Measurements from ENCODE around the gene PLPPR3. TPM values are rescaled to one million over a fixed set of nuclear protein-coding genes. Genes with fewer than 3 reads are reported as not detected.
"Not testable (repeated sequence)": the region's sequence is repeated elsewhere in the genome, so short reads cannot be mapped to it uniquely, and the experiment has no call there.

Gene PLPPR3
- total and polyA plus RNA-seq, 4 donors = 3.1 TPM; not detected in 3

DNA sequence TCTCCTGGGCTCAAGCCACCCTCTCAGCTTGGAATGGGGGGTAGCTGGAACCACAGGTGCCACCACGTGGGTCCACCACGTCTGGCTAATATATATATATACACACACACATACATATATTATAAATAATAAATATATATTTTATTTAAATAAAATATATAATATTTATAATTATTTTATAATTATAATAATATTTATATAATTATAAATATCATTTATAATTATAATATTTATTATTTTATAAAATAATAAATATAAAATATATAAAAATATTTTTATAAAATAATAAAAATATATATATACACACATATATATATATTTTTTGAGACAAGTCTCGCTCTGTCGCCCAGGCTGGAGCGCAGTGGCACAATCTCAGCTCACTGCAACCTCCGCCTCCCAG is 32.8 kb upstream of the PLPPR3 start:
- H3K27me3 ChIP-seq (ENCODE audit: control insufficient read depth in 4 of 4, insufficient read depth in 4 of 4, low read length in 3 of 4) = no peaks in the 10 kb centered on the region
- H3K27ac ChIP-seq (ENCODE audit: low read depth in 1 of 2, low read length in 2 of 2) = no peak overlapping the region
- WGBS = 71% methylated on average over 6 of the region's 6 CpGs
- no peaks in the 10 kb centered on the region for H3K9me3 ChIP-seq (ENCODE audit: control insufficient read depth in 4 of 4, low read length in 3 of 4)
- no peak overlapping the region for H3K4me3 ChIP-seq (ENCODE audit: low read depth in 1 of 3, low read length in 3 of 3)
- TF ChIP-seq, protein P1, sequence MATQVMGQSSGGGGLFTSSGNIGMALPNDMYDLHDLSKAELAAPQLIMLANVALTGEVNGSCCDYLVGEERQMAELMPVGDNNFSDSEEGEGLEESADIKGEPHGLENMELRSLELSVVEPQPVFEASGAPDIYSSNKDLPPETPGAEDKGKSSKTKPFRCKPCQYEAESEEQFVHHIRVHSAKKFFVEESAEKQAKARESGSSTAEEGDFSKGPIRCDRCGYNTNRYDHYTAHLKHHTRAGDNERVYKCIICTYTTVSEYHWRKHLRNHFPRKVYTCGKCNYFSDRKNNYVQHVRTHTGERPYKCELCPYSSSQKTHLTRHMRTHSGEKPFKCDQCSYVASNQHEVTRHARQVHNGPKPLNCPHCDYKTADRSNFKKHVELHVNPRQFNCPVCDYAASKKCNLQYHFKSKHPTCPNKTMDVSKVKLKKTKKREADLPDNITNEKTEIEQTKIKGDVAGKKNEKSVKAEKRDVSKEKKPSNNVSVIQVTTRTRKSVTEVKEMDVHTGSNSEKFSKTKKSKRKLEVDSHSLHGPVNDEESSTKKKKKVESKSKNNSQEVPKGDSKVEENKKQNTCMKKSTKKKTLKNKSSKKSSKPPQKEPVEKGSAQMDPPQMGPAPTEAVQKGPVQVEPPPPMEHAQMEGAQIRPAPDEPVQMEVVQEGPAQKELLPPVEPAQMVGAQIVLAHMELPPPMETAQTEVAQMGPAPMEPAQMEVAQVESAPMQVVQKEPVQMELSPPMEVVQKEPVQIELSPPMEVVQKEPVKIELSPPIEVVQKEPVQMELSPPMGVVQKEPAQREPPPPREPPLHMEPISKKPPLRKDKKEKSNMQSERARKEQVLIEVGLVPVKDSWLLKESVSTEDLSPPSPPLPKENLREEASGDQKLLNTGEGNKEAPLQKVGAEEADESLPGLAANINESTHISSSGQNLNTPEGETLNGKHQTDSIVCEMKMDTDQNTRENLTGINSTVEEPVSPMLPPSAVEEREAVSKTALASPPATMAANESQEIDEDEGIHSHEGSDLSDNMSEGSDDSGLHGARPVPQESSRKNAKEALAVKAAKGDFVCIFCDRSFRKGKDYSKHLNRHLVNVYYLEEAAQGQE (IDR thresholded peaks at IDR 0.05) = no peak
- no peak for TF ChIP-seq JUND (IDR thresholded peaks at IDR 0.05)
- no peak for TF ChIP-seq FOXA2 (IDR thresholded peaks at IDR 0.05)
- TF ChIP-seq, protein P2, sequence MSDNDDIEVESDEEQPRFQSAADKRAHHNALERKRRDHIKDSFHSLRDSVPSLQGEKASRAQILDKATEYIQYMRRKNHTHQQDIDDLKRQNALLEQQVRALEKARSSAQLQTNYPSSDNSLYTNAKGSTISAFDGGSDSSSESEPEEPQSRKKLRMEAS (IDR thresholded peaks at IDR 0.05) = no peak
- peaks cover 5 to 12% (median 8%) of the 10 kb centered on the region in 4 donors for H3K4me1 ChIP-seq (ENCODE audit: control insufficient read depth in 4 of 4, insufficient read depth in 4 of 4, low read length in 3 of 4)
- H3K36me3 ChIP-seq (ENCODE audit: control insufficient read depth in 4 of 4, insufficient read depth in 3 of 4, low read depth in 1 of 4, low read length in 3 of 4) = no peaks in the 10 kb centered on the region
- H3K9ac ChIP-seq (ENCODE audit: low read depth in 1 of 2, low read length in 2 of 2) = no peak overlapping the region
- no peak for DNase-seq (ENCODE audit: low spot score)

DNA sequence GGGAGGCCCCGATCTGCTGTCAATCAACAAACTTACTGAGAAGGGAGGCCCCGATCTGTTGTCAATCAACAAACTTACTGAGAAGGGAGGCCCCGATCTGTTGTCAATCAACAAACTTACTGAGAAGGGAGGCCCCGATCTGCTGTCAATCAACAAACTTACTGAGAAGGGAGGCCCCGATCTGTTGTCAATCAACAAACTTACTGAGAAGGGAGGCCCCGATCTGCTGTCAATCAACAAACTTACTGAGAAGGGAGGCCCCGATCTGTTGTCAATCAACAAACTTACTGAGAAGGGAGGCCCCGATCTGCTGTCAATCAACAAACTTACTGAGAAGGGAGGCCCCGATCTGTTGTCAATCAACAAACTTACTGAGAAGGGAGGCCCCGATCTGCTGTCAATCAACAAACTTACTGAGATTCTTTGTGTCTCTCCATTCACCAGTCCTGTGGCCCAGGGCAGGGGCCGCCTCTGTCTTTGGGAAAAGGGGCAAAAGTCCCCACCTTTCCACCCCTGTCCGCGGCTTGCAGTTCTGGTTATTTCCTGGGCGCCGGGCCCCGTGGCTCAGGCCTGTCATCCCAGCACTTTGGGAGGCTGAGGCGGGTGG is 32.0 kb upstream of the PLPPR3 start:
- not testable (repeated sequence) for H3K9me3 ChIP-seq (ENCODE audit: control insufficient read depth in 4 of 4, low read length in 3 of 4); H3K27ac ChIP-seq (ENCODE audit: low read depth in 1 of 2, low read length in 2 of 2); H3K9ac ChIP-seq (ENCODE audit: low read depth in 1 of 2, low read length in 2 of 2); DNase-seq (ENCODE audit: low spot score); H3K27me3 ChIP-seq (ENCODE audit: control insufficient read depth in 4 of 4, insufficient read depth in 4 of 4, low read length in 3 of 4); H3K36me3 ChIP-seq (ENCODE audit: control insufficient read depth in 4 of 4, insufficient read depth in 3 of 4, low read depth in 1 of 4, low read length in 3 of 4); H3K4me3 ChIP-seq (ENCODE audit: low read depth in 1 of 3, low read length in 3 of 3)
- H3K4me1 ChIP-seq (ENCODE audit: control insufficient read depth in 4 of 4, insufficient read depth in 4 of 4, low read length in 3 of 4) = peaks cover 5 to 12% (median 8%) of the 10 kb centered on the region in 4 donors
- WGBS = 75% methylated on average over 12 of the region's 17 CpGs

DNA sequence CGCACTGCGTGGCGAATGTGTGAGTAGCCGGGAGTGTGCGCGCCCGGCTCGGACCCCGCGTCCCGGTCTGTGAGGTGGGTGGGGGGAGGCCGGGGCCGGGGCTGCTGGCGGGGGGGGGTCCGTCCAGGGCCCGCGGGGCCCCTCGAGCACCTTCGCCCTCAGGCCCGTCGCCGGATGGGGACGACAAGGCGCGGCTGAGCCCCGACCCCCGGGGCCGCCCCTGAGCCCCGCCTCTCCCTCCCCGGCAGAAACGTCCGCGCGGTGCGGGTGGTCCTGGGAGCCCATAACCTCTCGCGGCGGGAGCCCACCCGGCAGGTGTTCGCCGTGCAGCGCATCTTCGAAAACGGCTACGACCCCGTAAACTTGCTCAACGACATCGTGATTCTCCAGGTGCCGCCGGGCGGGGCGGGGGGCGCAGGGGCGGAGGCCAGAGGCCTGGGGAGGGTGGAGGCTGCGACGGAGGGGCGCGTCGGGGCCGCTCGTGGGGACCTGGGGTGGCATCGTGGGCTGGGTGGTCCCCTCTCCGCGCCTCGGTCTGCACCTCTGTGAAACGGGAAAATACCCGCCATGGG is 31.3 kb upstream of the PLPPR3 start:
- H3K27me3 ChIP-seq (ENCODE audit: control insufficient read depth in 4 of 4, insufficient read depth in 4 of 4, low read length in 3 of 4) = no peaks in the 10 kb centered on the region
- H3K4me1 ChIP-seq (ENCODE audit: control insufficient read depth in 4 of 4, insufficient read depth in 4 of 4, low read length in 3 of 4) = peaks cover 5 to 12% (median 8%) of the 10 kb centered on the region in 4 donors
- WGBS = 35% methylated on average over 67 of the region's 67 CpGs
- H3K36me3 ChIP-seq (ENCODE audit: control insufficient read depth in 4 of 4, insufficient read depth in 3 of 4, low read depth in 1 of 4, low read length in 3 of 4) = no peaks in the 10 kb centered on the region
- H3K27ac ChIP-seq (ENCODE audit: low read depth in 1 of 2, low read length in 2 of 2) = no peak overlapping the region
- no peak for DNase-seq (ENCODE audit: low spot score)
- no peak overlapping the region for H3K9ac ChIP-seq (ENCODE audit: low read depth in 1 of 2, low read length in 2 of 2)
- no peak overlapping the region for H3K4me3 ChIP-seq (ENCODE audit: low read depth in 1 of 3, low read length in 3 of 3)
- TF ChIP-seq TAF1 (conservative IDR thresholded peaks at IDR 0.05) (no peak), JUND (IDR thresholded peaks at IDR 0.05) (no peak)
- no peaks in the 10 kb centered on the region for H3K9me3 ChIP-seq (ENCODE audit: control insufficient read depth in 4 of 4, low read length in 3 of 4)

GRCh38 chr19:852136-853013 is 30.6 kb upstream of the PLPPR3 start, which contains the start of gene ELANE:
TSS of gene ELANE (plus strand) at chr19:852303. CDS start at chr19:852329, 26 bp downstream.
- Histone ChIP-seq H3K9ac (ENCODE audit: low read depth in 1 of 2, low read length in 2 of 2) (no peak within 1 kb of the TSS), H3K4me3 (ENCODE audit: low read depth in 1 of 3, low read length in 3 of 3) (no peak within 1 kb of the TSS), H3K27ac (ENCODE audit: low read depth in 1 of 2, low read length in 2 of 2) (peak within 1 kb of the TSS; percentile 34 to 44), H3K9me3 (ENCODE audit: control insufficient read depth in 4 of 4, low read length in 3 of 4) (no peaks in the 10 kb centered on the region), H3K4me1 (ENCODE audit: control insufficient read depth in 4 of 4, insufficient read depth in 4 of 4, low read length in 3 of 4) (peaks cover 5 to 12% (median 8%) of the 10 kb centered on the region in 4 donors), H3K36me3 (ENCODE audit: control insufficient read depth in 4 of 4, insufficient read depth in 3 of 4, low read depth in 1 of 4, low read length in 3 of 4) (no peaks in the 10 kb centered on the region), H3K27me3 (ENCODE audit: control insufficient read depth in 4 of 4, insufficient read depth in 4 of 4, low read length in 3 of 4) (no peaks in the 10 kb centered on the region)
- no peak for DNase-seq (ENCODE audit: low spot score)
- 68% methylated on average over 55 of the region's 55 CpGs for whole genome bisulfite sequencing
- TF ChIP-seq JUND (IDR thresholded peaks at IDR 0.05) = no peak
- TF ChIP-seq FOXA1 (IDR thresholded peaks at IDR 0.05) = no peak
- TF ChIP-seq SP1 (IDR thresholded peaks at IDR 0.05) = no peak
- TF ChIP-seq TAF1 (conservative IDR thresholded peaks at IDR 0.05) = no peak
- TF ChIP-seq, protein P3, sequence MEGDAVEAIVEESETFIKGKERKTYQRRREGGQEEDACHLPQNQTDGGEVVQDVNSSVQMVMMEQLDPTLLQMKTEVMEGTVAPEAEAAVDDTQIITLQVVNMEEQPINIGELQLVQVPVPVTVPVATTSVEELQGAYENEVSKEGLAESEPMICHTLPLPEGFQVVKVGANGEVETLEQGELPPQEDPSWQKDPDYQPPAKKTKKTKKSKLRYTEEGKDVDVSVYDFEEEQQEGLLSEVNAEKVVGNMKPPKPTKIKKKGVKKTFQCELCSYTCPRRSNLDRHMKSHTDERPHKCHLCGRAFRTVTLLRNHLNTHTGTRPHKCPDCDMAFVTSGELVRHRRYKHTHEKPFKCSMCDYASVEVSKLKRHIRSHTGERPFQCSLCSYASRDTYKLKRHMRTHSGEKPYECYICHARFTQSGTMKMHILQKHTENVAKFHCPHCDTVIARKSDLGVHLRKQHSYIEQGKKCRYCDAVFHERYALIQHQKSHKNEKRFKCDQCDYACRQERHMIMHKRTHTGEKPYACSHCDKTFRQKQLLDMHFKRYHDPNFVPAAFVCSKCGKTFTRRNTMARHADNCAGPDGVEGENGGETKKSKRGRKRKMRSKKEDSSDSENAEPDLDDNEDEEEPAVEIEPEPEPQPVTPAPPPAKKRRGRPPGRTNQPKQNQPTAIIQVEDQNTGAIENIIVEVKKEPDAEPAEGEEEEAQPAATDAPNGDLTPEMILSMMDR (IDR thresholded peaks at IDR 0.05; ENCODE audit: low read depth, low read length, missing input control) = no peak
- no peak for TF ChIP-seq YY1 (IDR thresholded peaks at IDR 0.05)
- no peak for TF ChIP-seq RXRA (IDR thresholded peaks at IDR 0.05)
- TF ChIP-seq, protein P1 (IDR thresholded peaks at IDR 0.05) = no peak
